Pancreas (tissue), 10 donors: Measurements from ENCODE around the gene ZFP90. TPM values are rescaled to one million over a fixed set of nuclear protein-coding genes. Genes with fewer than 3 reads are reported as not detected.

Experiments
- ATAC-seq, 4 donors: fragments of 200-7000 bp; cut with Tn5 transposase; one replicate each; pipeline versions ENCODE4 v1.8.0 to v1.9.1; 2020; ENCODE audit warnings: mild to moderate bottlenecking in 4 of 4, moderate library complexity in 4 of 4
- DNase-seq, 6 donors: peaks; one replicate each; pipeline ENCODE4 v3.0.0-alpha.2; 2020
- FAIRE-seq: peaks from 2 replicates; lab custom pipeline; 2012; peaks lifted over from hg19 to GRCh38; lab: Jason Lieb, UNC
- H3K27ac ChIP-seq, 4 donors: fragments of 200-600 bp; sonication (generic); 1 replicate in 3 of 4; 2 replicates in 1 of 4; pipeline versions ENCODE4 v1.5.0 to v1.8.0; 2020
- H3K27me3 ChIP-seq, 4 donors: fragments of 200-600 bp; one replicate each; pipeline ENCODE4 v1.8.0; 2021
- H3K36me3 ChIP-seq, 3 donors: fragments of 200-600 bp; sonication (generic) in 1 of 3; one replicate each; pipeline versions ENCODE4 v1.5.0 to v1.8.0; 2020 to 2021
- H3K4me1 ChIP-seq, 3 donors: fragments of 200-600 bp; one replicate each; pipeline ENCODE4 v1.8.0; 2021
- H3K4me3 ChIP-seq, 4 donors: fragments of 200-600 bp; sonication (generic) in 2 of 4; one replicate each; pipeline versions ENCODE4 v1.5.0 to v1.8.0; 2020 to 2021
- H3K9me3 ChIP-seq, 4 donors: fragments of 200-600 bp; one replicate each; pipeline ENCODE4 v1.8.0; 2021
- WGBS, 2 donors: extraction: QIAGEN DNeasy Blood & Tissue Kit; methylation state at CpG; one replicate each; pipeline ENCODE4 v1.1.7; 2013; 5-methylcytosine and 5-hydroxymethylcytosine counted together
- intact Hi-C, 3 donors: fragments of 100-400 bp; cut with DNase I; formaldehyde crosslinking; loops; one replicate each; pipeline versions ENCODE4 v1.11.1 to v1.14.2; 2022
- polyA plus RNA-seq, 2 donors: library from polyadenylated mRNA; stranded (reverse); fragments of 200-250 nt; gene quantifications; one replicate each; pipeline ENCODE4 v1.2.3, GENCODE V29; 2013
- total RNA-seq, 6 donors: library from RNA; stranded (reverse); fragmentation: NEBNext Ultra II Directional in 4 of 6; extraction: Animal tissue kit (Norgen Biotek cat#: 25700) in 4 of 6; gene quantifications; one replicate each; pipeline versions ENCODE4 v1.2.1 to v1.2.4, GENCODE V29; 2021 to 2023
- TF ChIP-seq, protein P1 (sequence below), 4 donors: fragments of 200-600 bp; sonication (generic) in 3 of 4; IDR thresholded peaks; one replicate each; pipeline versions ENCODE4 v1.5.0 to v1.8.0; 2021; ENCODE audit warnings: antibody characterized with exemption in 4 of 4
- donor health status: healthy with polysubstance abuse.
- donor health status: DM: no; HTN: no; CAD: no; lungs with moderate emphysema.
- donor health status: DM: no; HTN: no; CAD: no.
- donor health status: control.
- donor health status: control.
- donor health status: Bipolar disorder and iron deficiency.
- donor health status: DM: yes; HTN: yes; CAD: no.
- donor health status: DM: no; HTN: no; CAD: no.
- donor health status: DM: no; HTN: no; CAD: no.
- donor health status: DM: yes; HTN: yes; CAD: no.

Gene ZFP90
- total RNA-seq = 10 to 100 TPM in 2 of 6 donors, 1 to 10 TPM in 4; 8.2 to 15.3 (median 9.5) TPM
- polyA plus RNA-seq = 1 to 10 TPM; 5.4 to 9.2 TPM

DNA sequence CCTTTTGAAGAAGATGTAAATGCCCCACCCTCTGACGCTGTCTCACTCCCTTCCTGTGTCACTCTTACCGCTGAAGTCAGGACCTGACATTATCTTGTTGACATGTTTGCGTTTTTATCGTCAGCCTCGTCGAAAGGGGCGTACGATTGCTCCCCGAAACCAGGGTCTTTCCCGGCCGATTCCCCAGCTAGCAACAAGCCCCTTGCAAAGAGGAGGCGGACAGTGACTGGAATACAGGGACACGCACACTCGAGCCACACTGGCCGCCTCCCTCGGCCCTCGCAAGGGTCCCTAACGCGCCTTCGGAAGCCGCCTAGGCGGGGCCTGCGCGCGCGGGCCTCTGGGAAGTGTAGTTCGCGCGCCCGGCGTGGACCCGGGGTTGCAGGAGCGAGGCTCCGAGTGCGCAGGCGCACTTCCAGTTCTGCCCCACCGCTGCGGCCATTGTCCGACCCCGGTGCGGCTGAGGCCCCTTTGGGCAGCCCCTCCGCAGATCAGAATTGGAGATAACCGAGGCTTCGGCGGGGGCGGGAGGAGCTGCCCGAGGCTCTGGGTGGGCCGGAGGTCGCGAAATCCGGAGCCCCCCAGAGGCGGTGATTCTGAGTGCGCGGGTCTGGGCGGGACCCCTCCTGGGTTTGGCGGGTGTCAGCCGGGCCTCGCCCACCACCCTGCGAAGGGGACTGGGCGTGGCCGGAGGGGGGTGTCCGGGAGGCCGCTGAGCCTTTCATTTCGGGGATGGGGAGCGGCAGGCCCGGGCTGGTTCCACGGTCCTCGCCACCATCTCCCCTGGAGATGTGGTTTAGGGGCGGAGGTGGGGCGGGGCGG, at the start of gene ZFP90:
ZFP90 (plus strand) TSS at position 412 of the 822 bp plus-strand sequence. CDS start 502 bp downstream, outside the sequence.
- FAIRE-seq (no peak), DNase-seq (peak; percentile 78 to 94 (median 84)), ATAC-seq (peak; percentile 99)
- WGBS, 2 donors = 1% methylated on average over 55 to 71 of the region's 71 CpGs
- Histone ChIP-seq H3K27ac (peak within 1 kb of the TSS in 3 of 4 donors; percentile 24 to 55 (median 37)), H3K4me1 (no peaks in the 10 kb centered on the region), H3K9me3 (no peaks in the 10 kb centered on the region), H3K27me3 (no peaks in the 10 kb centered on the region), H3K4me3 (peak within 1 kb of the TSS; percentile 90 to 95 (median 91)), H3K36me3 (peaks cover 0 to 3% (median 0%) of the 10 kb centered on the region in 3 donors)
- intact Hi-C loops = no loop called here
- TF ChIP-seq, protein P1, sequence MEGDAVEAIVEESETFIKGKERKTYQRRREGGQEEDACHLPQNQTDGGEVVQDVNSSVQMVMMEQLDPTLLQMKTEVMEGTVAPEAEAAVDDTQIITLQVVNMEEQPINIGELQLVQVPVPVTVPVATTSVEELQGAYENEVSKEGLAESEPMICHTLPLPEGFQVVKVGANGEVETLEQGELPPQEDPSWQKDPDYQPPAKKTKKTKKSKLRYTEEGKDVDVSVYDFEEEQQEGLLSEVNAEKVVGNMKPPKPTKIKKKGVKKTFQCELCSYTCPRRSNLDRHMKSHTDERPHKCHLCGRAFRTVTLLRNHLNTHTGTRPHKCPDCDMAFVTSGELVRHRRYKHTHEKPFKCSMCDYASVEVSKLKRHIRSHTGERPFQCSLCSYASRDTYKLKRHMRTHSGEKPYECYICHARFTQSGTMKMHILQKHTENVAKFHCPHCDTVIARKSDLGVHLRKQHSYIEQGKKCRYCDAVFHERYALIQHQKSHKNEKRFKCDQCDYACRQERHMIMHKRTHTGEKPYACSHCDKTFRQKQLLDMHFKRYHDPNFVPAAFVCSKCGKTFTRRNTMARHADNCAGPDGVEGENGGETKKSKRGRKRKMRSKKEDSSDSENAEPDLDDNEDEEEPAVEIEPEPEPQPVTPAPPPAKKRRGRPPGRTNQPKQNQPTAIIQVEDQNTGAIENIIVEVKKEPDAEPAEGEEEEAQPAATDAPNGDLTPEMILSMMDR (IDR thresholded peaks at IDR 0.05) = no peak

DNA sequence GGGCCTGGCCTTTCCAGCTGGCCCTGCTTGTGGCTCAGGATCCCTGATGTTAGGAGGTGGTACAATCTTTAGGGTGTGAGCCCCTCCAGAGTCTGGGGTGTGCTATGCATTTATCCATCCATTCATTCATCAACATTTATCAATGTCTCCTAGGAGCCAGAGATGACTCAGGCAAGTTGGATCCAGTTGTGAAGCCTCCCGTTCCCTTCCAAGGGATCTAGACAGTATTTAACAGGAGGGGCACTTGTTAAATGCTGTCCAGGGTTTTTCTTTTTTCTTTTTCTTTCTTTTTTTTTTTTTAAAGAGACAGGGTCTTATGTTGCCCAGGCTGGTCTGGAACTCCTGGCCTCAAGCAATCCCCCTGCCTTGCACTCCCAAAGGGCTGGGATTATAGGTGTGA, 48.7 kb upstream of the ZFP90 start:
- DNase-seq (no peak), FAIRE-seq (no peak), ATAC-seq (no peak)
- H3K9me3 ChIP-seq = no peaks in the 10 kb centered on the region
- intact Hi-C loops = no loop called here
- H3K27ac ChIP-seq = peak overlapping the region in 2 of 4 donors; percentile 78 to 84
- 79 to 85% methylated on average over 1 of the region's 1 CpG for WGBS, 2 donors
- H3K27me3 ChIP-seq = no peaks in the 10 kb centered on the region
- H3K4me1 ChIP-seq = peaks cover 21 to 29% (median 28%) of the 10 kb centered on the region in 3 donors
- H3K36me3 ChIP-seq = no peaks in the 10 kb centered on the region
- H3K4me3 ChIP-seq = no peak overlapping the region
- TF ChIP-seq, protein P1 (IDR thresholded peaks at IDR 0.05) = no peak

DNA sequence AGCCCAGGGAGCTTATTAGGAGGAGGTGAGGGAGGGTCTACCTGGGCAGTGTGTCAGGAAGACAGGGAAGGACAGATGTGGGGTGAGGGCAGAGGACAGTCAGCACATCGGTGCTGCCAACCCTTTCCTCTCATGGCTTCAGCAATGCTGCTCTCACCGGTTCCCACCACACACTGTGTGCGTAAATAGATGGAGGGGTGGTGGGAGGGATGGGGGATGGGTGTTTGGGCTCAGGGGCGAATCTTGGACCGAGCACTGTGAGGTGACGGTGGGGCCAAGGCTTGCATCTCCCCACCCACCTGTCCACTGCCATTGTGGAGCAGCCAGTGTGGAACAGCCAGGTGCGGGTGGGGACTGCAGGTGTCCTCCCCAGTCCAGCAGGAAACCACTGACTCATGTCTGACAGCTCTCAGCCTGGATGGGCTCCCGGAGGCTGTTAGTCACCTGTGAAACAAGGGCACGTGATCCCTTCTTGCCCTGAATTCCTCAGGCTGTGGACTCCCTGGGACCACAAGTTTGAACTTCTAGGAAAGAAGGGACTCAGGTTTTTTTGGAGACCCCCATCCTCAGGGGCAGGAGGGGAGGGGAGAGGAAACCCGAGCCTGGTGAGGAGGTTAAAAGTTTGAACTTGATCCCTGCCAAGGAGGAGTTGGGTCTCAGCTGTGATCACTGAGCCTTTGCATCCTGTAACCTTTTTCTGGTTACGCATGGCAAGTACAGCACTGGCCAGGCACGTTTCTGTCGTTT, 48.1 kb upstream of the ZFP90 start:
- 31 to 35% methylated on average over 13 of the region's 13 CpGs for WGBS, 2 donors
- DNase-seq (peak; percentile 81 to 92 (median 87)), ATAC-seq (peak; percentile 83 to 91 (median 88)), FAIRE-seq (no peak)
- no peak overlapping the region for H3K4me3 ChIP-seq
- H3K36me3 ChIP-seq = no peaks in the 10 kb centered on the region
- peaks cover 21 to 29% (median 28%) of the 10 kb centered on the region in 3 donors for H3K4me1 ChIP-seq
- intact Hi-C loops = no loop called here
- H3K27me3 ChIP-seq = no peaks in the 10 kb centered on the region
- H3K9me3 ChIP-seq = no peaks in the 10 kb centered on the region
- peak overlapping the region; percentile 28 to 84 (median 56) for H3K27ac ChIP-seq
- TF ChIP-seq, protein P1 (IDR thresholded peaks at IDR 0.05) = no peak

DNA sequence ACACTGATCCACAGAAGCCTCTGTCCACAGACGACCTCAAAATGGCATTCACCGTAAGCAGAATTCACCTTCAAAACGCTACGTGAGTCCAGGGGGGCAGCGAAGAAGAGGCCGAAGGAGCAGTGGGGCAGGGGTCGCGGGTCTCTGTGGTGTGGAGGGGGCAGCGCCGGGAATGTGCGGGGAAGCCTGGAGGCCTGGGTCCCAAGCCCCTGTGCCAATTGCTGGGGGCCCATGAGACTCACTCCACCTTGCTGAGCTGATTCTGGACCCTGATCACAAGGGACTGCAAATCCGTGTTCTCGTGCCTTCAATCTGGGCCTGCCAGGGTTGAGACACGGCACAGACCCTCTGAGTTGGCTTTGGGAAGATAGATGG, 47.5 kb upstream of the ZFP90 start:
- Histone ChIP-seq H3K4me3 (no peak overlapping the region), H3K4me1 (peaks cover 21 to 29% (median 28%) of the 10 kb centered on the region in 3 donors), H3K27ac (peak overlapping the region; percentile 28 to 84 (median 56)), H3K36me3 (no peaks in the 10 kb centered on the region), H3K27me3 (no peaks in the 10 kb centered on the region), H3K9me3 (no peaks in the 10 kb centered on the region)
- 78 to 81% methylated on average over 14 of the region's 14 CpGs for WGBS, 2 donors
- no peak for ATAC-seq
- no peak for DNase-seq
- intact Hi-C loops = no loop called here
- no peak for FAIRE-seq
- TF ChIP-seq, protein P1 (IDR thresholded peaks at IDR 0.05) = no peak
